HepG2 (cell line): ENCODE data around the gene NFATC2. TPM values are rescaled to one million over a fixed set of nuclear protein-coding genes. Genes with fewer than 3 reads are reported as not detected.

ENCODE experiments used
- BCL6 ChIP-seq: IDR thresholded peaks from 2 replicates; pipeline ENCODE4 v1.6.1; 2016; ENCODE audit warnings: missing genetic modification reagents, missing compliant biosample characterization
- CHD4 ChIP-seq: fragments of 200-600 bp; sonication (generic); IDR thresholded peaks from 2 replicates; pipeline ENCODE4 v1.7.0; 2017; ENCODE audit warnings: mild to moderate bottlenecking, low read length, borderline replicate concordance
- CREM ChIP-seq, 2 experiments: sonication (generic) in 1 of 2; formaldehyde crosslinking in 1 of 2; IDR thresholded peaks; 2 replicates each; pipeline versions ENCODE4 v1.4.0 to v1.6.1; 2016 to 2020; ENCODE audit warnings: antibody characterized with exemption in 1 of 2, mild to moderate bottlenecking in 1 of 2, missing genetic modification reagents in 1 of 2
- CSRNP1 ChIP-seq: sonication (generic); formaldehyde crosslinking; IDR thresholded peaks from 2 replicates; pipeline ENCODE4 v1.8.1; 2023; ENCODE audit warnings: mild to moderate bottlenecking, missing genetic modification reagents
- CSRNP2 ChIP-seq: sonication (generic); formaldehyde crosslinking; conservative IDR thresholded peaks from 2 replicates; pipeline ENCODE4 v1.8.0; 2022; ENCODE audit warnings: low read depth, missing genetic modification reagents
- FOXA3 ChIP-seq: IDR thresholded peaks from 2 replicates; pipeline ENCODE4 v1.6.1; 2016; ENCODE audit warnings: missing genetic modification reagents, missing compliant biosample characterization
- GMEB2 ChIP-seq: IDR thresholded peaks from 2 replicates; pipeline ENCODE4 v1.6.1; 2016; ENCODE audit warnings: missing biosample characterization, missing genetic modification reagents, low read depth
- HNF4A ChIP-seq: sonication (generic); formaldehyde crosslinking; IDR thresholded peaks from 2 replicates; pipeline ENCODE4 v1.4.0; 2020; ENCODE audit warnings: missing genetic modification reagents
- KDM1A ChIP-seq: IDR thresholded peaks from 2 replicates; pipeline ENCODE4 v1.6.1; 2016; ENCODE audit warnings: missing compliant biosample characterization
- MIXL1 ChIP-seq: IDR thresholded peaks from 2 replicates; pipeline ENCODE4 v1.6.1; 2016
- MXD3 ChIP-seq: IDR thresholded peaks from 2 replicates; pipeline ENCODE4 v1.6.1; 2016; ENCODE audit warnings: mild to moderate bottlenecking, missing biosample characterization, missing genetic modification reagents
- NAIF1 ChIP-seq: sonication (generic); formaldehyde crosslinking; IDR thresholded peaks from 2 replicates; pipeline ENCODE4 v1.5.0; 2020; ENCODE audit warnings: mild to moderate bottlenecking, missing genetic modification reagents, borderline replicate concordance
- NFE2L1 ChIP-seq: sonication (generic); formaldehyde crosslinking; IDR thresholded peaks from 2 replicates; pipeline ENCODE4 v1.4.0; 2020; ENCODE audit warnings: missing genetic modification reagents, mild to moderate bottlenecking, borderline replicate concordance
- NRL ChIP-seq: sonication (generic); formaldehyde crosslinking; IDR thresholded peaks from 2 replicates; pipeline ENCODE4 v1.5.0; 2020; ENCODE audit warnings: missing genetic modification reagents, mild to moderate bottlenecking, moderate library complexity, borderline replicate concordance
- PRDM4 ChIP-seq: sonication (generic); formaldehyde crosslinking; IDR thresholded peaks from 2 replicates; pipeline ENCODE4 v1.9.0; 2021; ENCODE audit warnings: missing genetic modification reagents, borderline replicate concordance
- PTBP1 ChIP-seq: fragments of 200-400 bp; formaldehyde crosslinking; IDR thresholded peaks from 2 replicates; pipeline ENCODE4 v1.6.1; 2018; ENCODE audit warnings: low read length, low read depth; ENCODE audit not compliant: poor library complexity, severe bottlenecking
- RBFOX2 ChIP-seq: fragments of 200-400 bp; formaldehyde crosslinking; IDR thresholded peaks from 2 replicates; pipeline ENCODE4 v1.6.1; 2017; ENCODE audit warnings: low read depth, mild to moderate bottlenecking, low read length
- RNF2 ChIP-seq: fragments of 450-650 bp; conservative IDR thresholded peaks from 2 replicates; pipeline ENCODE4 v1.6.1; 2016; ENCODE audit warnings: low read depth
- TCF7L2 ChIP-seq: IDR thresholded peaks from 2 replicates; pipeline ENCODE4 v1.6.1; 2011; ENCODE audit warnings: mild to moderate bottlenecking, low read depth, low read length, moderate library complexity
- WIZ ChIP-seq: sonication (generic); formaldehyde crosslinking; IDR thresholded peaks from 2 replicates; pipeline ENCODE4 v1.5.1; 2020; ENCODE audit warnings: mild to moderate bottlenecking, missing genetic modification reagents
- ZNF230 ChIP-seq: sonication (generic); formaldehyde crosslinking; IDR thresholded peaks from 2 replicates; pipeline ENCODE4 v1.4.0; 2020; ENCODE audit warnings: mild to moderate bottlenecking, missing genetic modification reagents
- ZNF567 ChIP-seq: sonication (generic); formaldehyde crosslinking; IDR thresholded peaks from 2 replicates; pipeline ENCODE4 v1.8.1; 2023; ENCODE audit warnings: mild to moderate bottlenecking, missing genetic modification reagents, borderline replicate concordance
- polyA plus RNA-seq, 8 experiments: library from polyadenylated mRNA; depleted of rRNA in 3 of 8; stranded (reverse) in 7 of 8; unstranded in 1 of 8; fragments of >200 nt; fragmentation: Illumina TruSeq in 4 of 8; extraction: Trizol in 4 of 8; gene quantifications; 2 replicates each; pipeline versions ENCODE4 v1.2.1 to v1.2.3, GENCODE V29; 2011 to 2016; ENCODE audit warnings: low read depth in 4 of 8, missing spikeins in 1 of 8, mixed read lengths in 1 of 8; ENCODE audit not compliant: insufficient read depth in 1 of 8
- total RNA-seq, 5 experiments: library from RNA; depleted of rRNA; stranded (reverse); fragments of >200 nt; fragmentation: Illumina TruSeq; extraction: Trizol; gene quantifications; 2 replicates each; pipeline ENCODE4 v1.2.3, GENCODE V29; 2016; ENCODE audit warnings: low read depth in 1 of 5

NFATC2 gene
- total and polyA plus RNA-seq, 2 of the 13 experiments (the other 11 are each of a cell fraction or from before 2014, with no cell fraction given): 1.9 to 3.3 TPM

GRCh38 chr20:51426718-51427650 lies 115.5 kb downstream of the NFATC2 start (continued):
- TF ChIP-seq CSRNP1 (CRISPR knock-in tag) (no peak), NRL (CRISPR knock-in tag) (no peak), ZNF230 (CRISPR knock-in tag) (no peak), PTBP1 (no peak), MXD3 (no peak), RNF2 (no peak), CSRNP2 (CRISPR knock-in tag) (no peak), WIZ (CRISPR knock-in tag) (no peak), NAIF1 (CRISPR knock-in tag) (no peak), RBFOX2 (no peak), HNF4A (CRISPR knock-in tag) (peak; percentile 81), MIXL1 (CRISPR knock-in tag) (no peak), KDM1A (no peak), CHD4 (no peak), PRDM4 (no peak), NFE2L1 (0 out of 2 replicates have a peak, but pooled peaks have one; percentile 47), FOXA3 (CRISPR knock-in tag) (0 out of 2 replicates have a peak, but pooled peaks have one; percentile 12), BCL6 (CRISPR knock-in tag) (peak; percentile 68), GMEB2 (CRISPR knock-in tag) (no peak), TCF7L2 (no peak), CREM (IDR thresholded peaks at IDR 0.05) (no peak), CREM (CRISPR knock-in tag; IDR thresholded peaks at IDR 0.05) (no peak), ZNF567 (CRISPR knock-in tag) (no peak; the same call in 1 of the 2 replicates)
